K562 (cell line): Measurements from ENCODE around the gene ZNF454.

Source experiments
- EZH2 ChIP-seq: IDR thresholded peaks from 2 replicates; pipeline ENCODE4 v1.6.1; 2012; ENCODE audit warnings: low read depth, mild to moderate bottlenecking, inconsistent platforms, low read length, borderline replicate concordance
- MTA3 ChIP-seq: fragments of 450-650 bp; formaldehyde crosslinking; IDR thresholded peaks from 2 replicates; pipeline ENCODE4 v1.6.1; 2017; ENCODE audit warnings: mild to moderate bottlenecking, borderline replicate concordance
- RNF2 ChIP-seq: sonication (generic); IDR thresholded peaks from 2 replicates; pipeline ENCODE4 v1.6.1; 2016
- TAF15 ChIP-seq: fragments of 200-400 bp; formaldehyde crosslinking; IDR thresholded peaks from 2 replicates; pipeline ENCODE4 v1.6.1; 2017; ENCODE audit warnings: mild to moderate bottlenecking, low read depth, low read length, moderate library complexity
- ZFX ChIP-seq: sonication (generic); formaldehyde crosslinking; IDR thresholded peaks from 2 replicates; pipeline ENCODE4 v1.8.0; 2022; ENCODE audit warnings: mild to moderate bottlenecking, missing genetic modification reagents, moderate library complexity

DNA sequence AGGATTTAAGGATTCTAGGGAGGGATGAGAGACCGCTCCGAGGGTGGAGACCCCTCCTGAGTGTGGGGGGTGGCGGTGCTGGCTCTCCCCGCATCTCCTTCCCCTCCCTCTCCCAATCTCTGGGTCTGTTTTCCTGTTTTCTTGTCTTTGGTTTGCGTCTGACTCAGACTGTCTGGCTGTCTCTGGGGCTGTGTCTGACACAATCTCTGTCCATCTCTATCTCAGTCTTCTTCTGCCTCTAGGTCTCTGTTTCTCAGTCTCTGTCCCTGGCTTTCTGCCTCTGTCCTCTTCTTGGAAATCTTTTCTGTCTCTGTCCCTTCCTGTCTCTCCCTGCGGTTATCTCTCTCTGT lies 54.3 kb downstream of the ZNF454 start:
- TF ChIP-seq TAF15 (no peak), RNF2 (no peak), MTA3 (no peak), ZFX (no peak), EZH2 (no peak)
